K562 (cell line): ENCODE data around the gene BEST4. TPM values are rescaled to one million over a fixed set of nuclear protein-coding genes. Genes with fewer than 3 reads are reported as not detected.

Experiments used
- BRF1 ChIP-seq: IDR thresholded peaks from 3 replicates; pipeline ENCODE4 v1.6.1; 2011; ENCODE audit warnings: borderline replicate concordance, mild to moderate bottlenecking; ENCODE audit not compliant: insufficient read length; ENCODE audit errors: extremely low read depth
- CREB3L1 ChIP-seq: fragments of 450-650 bp; IDR thresholded peaks from 2 replicates; pipeline ENCODE4 v1.6.1; 2014; ENCODE audit warnings: low read depth, mild to moderate bottlenecking, moderate library complexity, borderline replicate concordance
- ELF2 ChIP-seq: fragments of 250-450 bp; sonication (Bioruptor Pico); IDR thresholded peaks from 2 replicates; pipeline ENCODE4 v1.5.0; 2021; ENCODE audit warnings: mild to moderate bottlenecking
- ESRRB ChIP-seq: fragments of 250-450 bp; sonication (Bioruptor Pico); IDR thresholded peaks from 2 replicates; pipeline ENCODE4 v1.5.0; 2020; ENCODE audit warnings: mild to moderate bottlenecking, moderate library complexity, borderline replicate concordance
- GATAD2B ChIP-seq: fragments of 450-650 bp; IDR thresholded peaks from 2 replicates; pipeline ENCODE4 v1.6.1; 2017; ENCODE audit warnings: mild to moderate bottlenecking, borderline replicate concordance
- HMG20B ChIP-seq: fragments of 250-450 bp; sonication (Bioruptor Pico); IDR thresholded peaks from 2 replicates; pipeline ENCODE4 v1.5.0; 2021; ENCODE audit warnings: mild to moderate bottlenecking
- MAFG ChIP-seq: fragments of 450-650 bp; conservative IDR thresholded peaks from 2 replicates; pipeline ENCODE4 v1.6.1; 2016; ENCODE audit warnings: missing genetic modification characterization, missing compliant biosample characterization
- MEF2D ChIP-seq: conservative IDR thresholded peaks from 2 replicates; pipeline ENCODE4 v1.6.1; 2016; ENCODE audit warnings: low read depth, missing genetic modification characterization, missing compliant biosample characterization
- NCOA4 ChIP-seq: fragments of 450-650 bp; IDR thresholded peaks from 2 replicates; pipeline ENCODE4 v1.6.1; 2018; ENCODE audit warnings: mild to moderate bottlenecking; ENCODE audit not compliant: partially characterized antibody
- SRSF7 ChIP-seq: fragments of 200-400 bp; formaldehyde crosslinking; optimal IDR thresholded peaks from 2 replicates; pipeline ENCODE3; 2017; ENCODE audit warnings: mild to moderate bottlenecking, low read depth, low read length
- TCF7 ChIP-seq: sonication (generic); IDR thresholded peaks from 2 replicates; pipeline ENCODE4 v1.6.1; 2016; ENCODE audit warnings: antibody characterized with exemption, borderline replicate concordance
- ZBTB2 ChIP-seq: fragments of 450-650 bp; IDR thresholded peaks from 2 replicates; pipeline ENCODE4 v1.6.1; 2016; ENCODE audit warnings: antibody characterized with exemption
- ZNF318 ChIP-seq, 2 experiments: fragments of 450-650 bp; IDR thresholded peaks; 2 replicates each; pipeline ENCODE4 v1.6.1; 2016; ENCODE audit warnings: mild to moderate bottlenecking in 2 of 2, borderline replicate concordance in 1 of 2, low read depth in 1 of 2, moderate library complexity in 1 of 2
- ZNF780A ChIP-seq: fragments of 250-450 bp; sonication (Bioruptor Pico); IDR thresholded peaks from 2 replicates; pipeline ENCODE4 v1.5.0; 2021; ENCODE audit warnings: mild to moderate bottlenecking
- polyA plus RNA-seq, 8 experiments: library from polyadenylated mRNA; depleted of rRNA in 4 of 8; stranded (reverse) in 5 of 8; unstranded in 3 of 8; fragments of >200 nt; fragmentation: Nextera tagmentation in 2 of 8; fragmentation: Illumina TruSeq in 1 of 8; extraction: Ambion mirVana in 2 of 8; extraction: Trizol in 1 of 8; gene quantifications; 2 replicates each; pipeline versions ENCODE4 v1.2.1 to v1.2.3, GENCODE V29; 2011 to 2014; ENCODE audit warnings: inconsistent platforms in 1 of 8, missing spikeins in 1 of 8
- total RNA-seq, 7 experiments: library from RNA; depleted of rRNA in 6 of 7; stranded (reverse); fragments of >200 nt in 6 of 7; fragmentation: Illumina TruSeq in 2 of 7; extraction: Trizol in 2 of 7; gene quantifications; 2 replicates each; pipeline versions ENCODE4 v1.2.1 to v1.2.3, GENCODE V29; 2011 to 2021; ENCODE audit warnings: low replicate concordance in 1 of 7

The BEST4 gene
- total and polyA plus RNA-seq, 9 of the 15 experiments (the other 6 are each of a cell fraction or from before 2014, with no cell fraction given) = 0.07 to 0.11 TPM; not detected in 7

- TF ChIP-seq CREB3L1 = peak; percentile 78
- peak; percentile 60; the same call in 1 of the 2 replicates for TF ChIP-seq MEF2D (tag)
- peak; percentile 76; the same call in 1 of the 2 replicates for TF ChIP-seq ESRRB (CRISPR knock-in tag)
- TF ChIP-seq SRSF7 = no peak
- 0 out of 2 replicates have a peak, but pooled peaks have one; percentile 8 for TF ChIP-seq ZBTB2
- TF ChIP-seq MAFG = no peak
- TF ChIP-seq GATAD2B = peak; percentile 86; the same call in 1 of the 2 replicates
- TF ChIP-seq NCOA4 = peak; percentile 96
- peak; percentile 89 for TF ChIP-seq ZNF780A (CRISPR knock-in tag)
- peak; percentile 90 for TF ChIP-seq HMG20B (CRISPR knock-in tag)
- TF ChIP-seq TCF7 = peak; percentile 67; the same call in 1 of the 2 replicates
- TF ChIP-seq ZNF318 (IDR thresholded peaks at IDR 0.05; ENCODE audit: borderline replicate concordance in 1 of 2, low read depth in 1 of 2) = peak in 1 of 2 experiments; percentile 99; a peak in 2 of 4 replicates
- TF ChIP-seq BRF1 = no peak
- TF ChIP-seq ELF2 = peak; percentile 86
Measured at GRCh38 chr1:44819608-44820327, 31.8 kb upstream of the BEST4 start (continued).
